GM21367 (cell line): Measurements from ENCODE around the gene ARHGEF4.

Source experiments
- ATAC-seq: cut with Tn5 transposase; IDR thresholded peaks from one replicate; pipeline ENCODE4 v1.9.1; 2021; ENCODE audit not compliant: unreplicated experiment

Gene ARHGEF4

DNA sequence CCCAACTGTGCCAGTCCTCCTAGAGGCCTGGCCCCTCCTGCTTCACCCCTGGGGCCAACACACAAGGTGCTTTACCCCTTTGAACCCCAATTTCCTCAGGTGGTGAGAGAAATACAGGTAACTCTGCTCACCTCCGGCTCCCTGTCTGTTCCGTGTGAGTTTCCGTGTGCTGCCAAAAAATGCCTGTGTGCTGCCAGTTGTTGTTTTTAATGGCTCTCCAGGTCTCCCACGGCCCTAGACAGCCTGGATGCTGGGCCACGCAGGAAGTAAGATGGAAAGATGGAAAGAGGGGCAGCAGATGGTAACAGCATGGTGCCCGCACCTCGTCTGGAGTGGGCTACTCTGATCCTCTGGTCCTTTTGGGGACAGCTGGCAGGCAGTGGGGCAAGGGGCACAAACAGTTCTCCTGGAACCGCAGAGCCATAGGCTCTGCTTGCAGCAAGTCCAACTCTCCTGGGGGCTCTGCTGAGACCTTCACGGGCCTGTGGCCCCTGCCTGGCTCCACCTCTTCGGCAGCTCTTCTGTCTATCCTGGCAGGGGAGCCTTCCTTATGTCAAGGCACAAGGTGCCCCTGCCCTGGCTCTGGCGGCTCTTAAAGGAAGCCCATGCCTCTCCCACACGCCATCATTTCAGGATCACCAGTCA is 4.3 kb upstream of the ARHGEF4 start:
- no peak for ATAC-seq

DNA sequence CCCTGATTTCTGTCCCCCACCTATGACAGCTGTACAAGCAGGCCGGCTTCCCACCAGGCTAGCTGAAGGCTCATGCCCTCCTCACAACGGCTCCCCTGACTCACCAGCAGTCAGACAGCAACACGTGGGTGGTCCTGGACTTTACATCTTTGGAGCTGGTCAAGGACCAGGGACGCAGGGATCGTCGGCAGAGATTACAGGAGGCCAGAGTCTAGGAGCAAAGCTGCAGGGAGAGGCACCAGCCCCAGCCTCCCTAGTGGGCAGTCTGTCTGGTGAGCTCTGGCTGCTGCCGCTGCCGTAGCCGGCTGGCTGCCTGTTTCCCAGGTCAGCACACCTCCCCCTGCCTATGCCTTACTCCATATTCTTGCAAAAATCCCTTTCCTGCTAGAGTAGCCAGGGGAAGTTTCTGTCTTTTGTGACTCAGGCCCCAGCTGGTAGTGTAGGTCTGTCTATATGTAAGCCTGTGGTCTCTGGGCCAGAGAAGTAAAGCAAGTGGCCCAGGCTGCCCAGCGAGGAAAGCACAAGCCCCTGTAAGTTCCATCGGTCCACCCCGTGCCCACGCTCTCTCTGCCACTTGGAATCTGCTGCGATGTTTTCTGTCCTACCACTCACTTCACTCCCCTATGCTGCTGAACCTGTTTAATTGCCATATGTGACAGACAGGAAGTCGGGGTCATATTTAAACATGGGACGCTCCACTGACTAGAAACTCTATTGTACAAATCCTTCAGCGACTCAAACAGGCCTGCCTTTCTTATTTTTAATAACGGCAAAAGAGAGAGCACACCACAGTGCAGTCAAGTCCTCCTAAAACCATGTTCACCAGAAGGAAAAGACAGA is 2.4 kb upstream of the ARHGEF4 start:
- no peak for ATAC-seq

DNA sequence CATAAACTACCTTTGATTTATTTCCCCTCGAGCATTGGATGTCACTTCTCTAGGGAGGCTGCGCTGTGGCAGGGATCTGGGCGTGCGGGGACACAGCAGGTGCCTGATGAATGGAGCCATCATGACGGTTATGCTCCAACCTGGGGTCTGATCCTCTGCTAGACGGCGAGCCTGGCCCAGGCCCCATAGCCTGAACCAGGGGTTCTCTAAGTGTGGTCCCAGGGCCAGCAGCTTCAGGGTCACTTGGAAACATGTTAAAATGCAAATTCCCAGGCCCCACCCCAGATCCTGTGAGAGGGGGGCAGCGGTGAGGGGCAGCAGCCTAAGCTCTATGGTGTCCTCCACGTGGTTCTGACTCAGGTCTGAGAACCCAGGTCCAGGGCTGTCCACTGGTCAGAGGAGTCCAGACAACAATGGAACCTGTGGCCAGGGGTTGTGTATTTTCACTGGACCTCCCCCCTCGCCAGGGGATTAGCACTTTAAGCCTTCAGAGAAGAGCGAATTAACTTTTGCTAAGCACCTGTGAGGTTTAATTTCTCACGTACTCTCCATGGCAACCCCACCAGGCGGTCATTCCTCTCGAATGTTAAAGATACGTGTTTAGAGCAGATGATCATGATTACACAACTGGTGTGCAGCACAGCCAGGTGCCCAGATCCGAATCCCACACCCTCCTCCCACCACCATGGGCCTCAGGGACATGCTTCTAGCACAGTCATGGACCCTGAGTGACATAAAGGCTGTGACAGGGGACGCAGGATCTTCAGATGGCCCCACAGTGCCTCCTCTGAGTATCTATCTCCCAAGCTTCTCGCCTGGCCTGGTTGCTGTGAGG is 1.6 kb upstream of the ARHGEF4 start:
- ATAC-seq, result no peak

DNA sequence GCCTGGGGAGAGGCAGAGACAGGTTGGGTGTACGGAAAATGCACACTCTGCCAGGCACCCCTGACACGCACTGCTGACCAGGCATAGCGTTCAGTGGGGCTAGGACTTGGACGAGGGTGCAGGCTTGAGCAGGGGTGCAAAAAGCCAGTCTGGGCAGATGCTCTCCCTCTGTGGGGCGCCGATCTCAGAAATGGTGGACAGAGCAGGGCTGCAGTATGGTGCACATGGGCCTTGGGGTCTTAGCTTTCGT is 1.0 kb upstream of the ARHGEF4 start:
- ATAC-seq, result no peak

DNA sequence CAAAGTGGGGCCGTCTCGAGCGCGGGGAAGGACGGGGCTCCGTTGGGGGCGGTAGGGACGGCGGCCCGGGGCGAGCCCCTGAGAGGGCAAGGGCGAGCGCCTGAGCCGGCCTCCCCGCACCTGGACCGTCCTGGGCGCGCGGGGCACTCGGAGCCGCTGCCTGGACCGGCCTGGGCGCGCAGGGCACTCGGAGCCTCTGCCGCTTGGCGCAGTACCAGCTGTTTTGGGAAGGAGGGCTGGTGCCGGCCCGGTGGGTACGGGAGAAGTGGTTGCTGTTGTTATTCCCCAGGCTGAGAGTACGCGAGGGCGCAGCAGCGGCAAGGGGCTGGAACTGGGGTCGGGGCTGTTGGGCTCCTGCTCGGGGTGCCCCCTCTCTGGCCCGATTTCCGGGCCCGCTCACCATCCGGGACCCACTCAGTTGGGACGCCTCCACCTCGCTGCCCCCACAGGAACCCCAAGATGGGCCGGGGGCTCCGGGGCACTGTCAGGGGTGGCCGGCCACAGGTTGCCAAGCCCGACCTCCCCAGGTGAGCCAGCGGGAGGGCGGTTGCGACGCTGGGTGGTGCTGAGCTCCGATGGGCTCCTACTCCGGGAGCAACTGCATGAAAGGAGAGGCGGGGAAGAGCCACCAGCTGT is 579 bp downstream of the ARHGEF4 start:
- no peak for ATAC-seq

DNA sequence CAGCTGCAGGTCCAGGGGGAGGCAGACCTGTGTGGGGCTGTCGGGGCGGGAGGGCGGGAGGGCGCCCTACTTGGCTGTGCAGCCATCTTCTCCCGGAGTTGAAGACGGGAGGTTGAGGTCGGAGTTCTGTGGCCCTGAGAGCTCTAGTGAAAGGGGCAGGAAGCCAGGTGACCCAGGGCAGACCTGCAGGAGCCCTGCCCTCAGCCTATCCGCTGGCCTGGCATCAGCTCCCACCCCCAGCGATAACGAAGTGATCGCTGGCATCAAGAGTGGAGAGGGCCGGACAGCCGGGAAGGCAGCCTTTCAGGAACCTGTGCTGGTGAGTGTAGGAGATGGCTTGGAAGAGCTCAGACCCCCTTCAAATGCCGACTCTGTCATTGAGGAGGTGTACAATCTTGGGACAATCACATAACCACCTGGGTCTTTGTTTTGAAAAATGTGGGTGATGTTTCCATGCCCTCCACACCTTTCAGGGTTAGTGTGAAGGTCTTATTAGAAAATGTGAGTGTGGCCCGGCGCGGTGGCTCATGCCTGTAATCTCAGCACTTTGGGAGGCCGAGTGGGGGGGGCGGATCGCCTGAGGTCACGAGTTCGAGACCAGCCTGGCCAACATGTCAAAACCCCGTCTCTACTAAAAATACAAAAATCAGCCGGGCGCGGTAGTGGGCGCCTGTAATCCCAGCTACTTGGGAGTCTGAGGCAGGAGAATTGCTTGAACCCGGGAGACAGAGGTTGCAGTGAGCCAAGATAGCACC is 1.3 kb downstream of the ARHGEF4 start:
- no peak for ATAC-seq

DNA sequence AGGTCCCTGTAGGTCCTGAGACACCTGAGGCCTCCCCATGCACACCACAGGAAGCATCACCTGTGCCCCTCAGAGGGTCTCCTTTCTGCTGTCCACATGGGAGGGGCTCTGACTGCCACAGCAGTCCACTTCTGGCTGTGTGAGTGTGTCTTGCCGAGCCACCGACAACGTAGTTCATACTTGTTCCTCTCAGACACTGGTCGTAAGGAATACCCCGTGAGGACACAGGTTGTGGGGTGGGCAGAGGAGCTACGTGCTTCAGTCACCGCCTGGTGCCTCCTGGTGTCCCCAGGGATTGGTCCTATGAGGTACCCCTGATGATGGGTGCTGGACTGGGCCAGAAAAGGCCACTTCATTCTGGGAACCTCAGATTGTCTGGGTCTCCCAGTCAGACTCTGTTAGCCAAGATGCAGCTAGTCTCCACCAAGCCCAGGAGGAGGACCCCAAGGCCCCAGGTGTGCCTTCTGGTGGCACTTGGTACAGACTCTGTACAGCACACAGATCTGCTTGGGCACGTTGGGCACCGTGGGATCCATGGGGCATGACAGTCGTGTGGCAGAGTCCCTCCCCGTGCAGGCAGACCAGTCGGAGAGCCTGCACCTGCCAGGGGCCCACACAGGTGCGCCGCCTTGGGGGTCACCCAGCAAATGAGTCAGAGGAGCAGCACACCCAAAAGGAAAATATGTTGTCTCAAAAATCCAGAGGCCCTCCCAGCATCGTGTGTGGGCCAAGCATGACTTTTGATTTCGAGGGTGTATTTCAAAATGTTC is 2.5 kb downstream of the ARHGEF4 start:
- no peak for ATAC-seq

DNA sequence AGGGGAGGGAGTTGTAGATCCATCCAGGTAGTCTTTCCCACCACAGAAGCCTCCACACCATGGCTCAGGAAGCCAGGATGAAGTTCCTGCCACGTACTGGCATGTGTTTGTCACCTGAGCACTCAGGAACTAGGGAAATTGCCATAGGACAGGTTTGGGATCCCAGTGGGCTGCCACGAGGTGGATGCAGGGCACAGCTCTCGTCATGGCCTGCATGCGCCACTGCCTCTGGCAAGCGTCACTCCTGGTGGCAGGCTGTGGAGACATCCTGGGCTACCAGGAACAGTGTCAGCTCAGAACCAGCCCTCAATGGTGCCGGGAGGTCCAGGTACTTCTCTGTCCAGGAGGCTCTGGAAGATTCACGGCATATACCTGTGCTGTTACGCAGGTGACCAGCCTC is 3.8 kb downstream of the ARHGEF4 start:
- no peak for ATAC-seq

DNA sequence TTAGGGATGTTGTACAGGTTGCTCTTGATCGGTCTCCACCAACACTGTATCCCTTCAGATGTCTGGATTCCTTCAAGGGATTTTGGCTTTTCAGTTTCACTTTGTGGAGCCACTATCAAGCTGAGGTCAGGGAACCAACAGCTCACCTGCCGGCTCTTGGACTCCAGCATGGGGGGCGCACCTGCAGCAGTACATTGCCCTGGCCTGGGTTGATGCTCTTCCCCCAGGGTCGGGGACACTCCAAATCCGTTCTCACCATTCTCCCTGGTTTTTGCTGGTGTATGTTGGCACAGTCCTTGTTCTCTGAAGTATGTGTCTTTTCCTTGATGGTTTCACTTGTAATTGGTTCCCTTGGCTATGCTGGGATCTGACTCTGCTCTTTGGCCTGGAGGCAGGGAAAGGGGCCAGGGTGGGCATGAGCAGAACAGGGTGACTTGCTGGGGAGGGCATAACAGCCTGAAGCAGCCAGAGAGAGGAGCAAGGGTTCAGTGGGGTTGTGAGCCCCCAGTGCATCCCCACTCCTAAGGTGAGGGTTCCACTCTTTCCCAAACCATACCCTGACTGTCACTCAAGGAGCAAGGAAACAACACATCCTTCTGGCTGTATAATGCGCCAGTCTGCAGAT is 5.1 kb downstream of the ARHGEF4 start:
- no peak for ATAC-seq

DNA sequence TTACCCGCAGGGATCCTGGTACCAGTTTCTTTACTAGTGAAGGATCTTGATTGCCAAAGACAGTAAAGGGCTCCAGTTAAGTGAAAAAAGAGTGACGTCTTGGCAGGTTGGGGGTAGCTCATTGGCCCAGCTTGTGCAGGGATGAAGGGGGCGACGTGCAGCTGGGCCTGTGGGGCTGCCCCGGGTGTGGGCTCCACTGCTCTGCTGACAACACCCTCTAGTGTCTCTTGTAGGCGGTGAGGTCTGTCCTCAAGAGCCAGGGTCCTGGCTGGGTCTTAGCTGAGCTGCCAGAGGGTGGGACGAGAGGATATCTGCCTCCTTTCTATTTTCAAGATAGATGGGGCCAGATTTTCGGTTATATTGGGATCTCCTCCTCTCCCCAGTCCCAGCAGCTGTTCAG is 6.1 kb downstream of the ARHGEF4 start:
- ATAC-seq, result no peak

DNA sequence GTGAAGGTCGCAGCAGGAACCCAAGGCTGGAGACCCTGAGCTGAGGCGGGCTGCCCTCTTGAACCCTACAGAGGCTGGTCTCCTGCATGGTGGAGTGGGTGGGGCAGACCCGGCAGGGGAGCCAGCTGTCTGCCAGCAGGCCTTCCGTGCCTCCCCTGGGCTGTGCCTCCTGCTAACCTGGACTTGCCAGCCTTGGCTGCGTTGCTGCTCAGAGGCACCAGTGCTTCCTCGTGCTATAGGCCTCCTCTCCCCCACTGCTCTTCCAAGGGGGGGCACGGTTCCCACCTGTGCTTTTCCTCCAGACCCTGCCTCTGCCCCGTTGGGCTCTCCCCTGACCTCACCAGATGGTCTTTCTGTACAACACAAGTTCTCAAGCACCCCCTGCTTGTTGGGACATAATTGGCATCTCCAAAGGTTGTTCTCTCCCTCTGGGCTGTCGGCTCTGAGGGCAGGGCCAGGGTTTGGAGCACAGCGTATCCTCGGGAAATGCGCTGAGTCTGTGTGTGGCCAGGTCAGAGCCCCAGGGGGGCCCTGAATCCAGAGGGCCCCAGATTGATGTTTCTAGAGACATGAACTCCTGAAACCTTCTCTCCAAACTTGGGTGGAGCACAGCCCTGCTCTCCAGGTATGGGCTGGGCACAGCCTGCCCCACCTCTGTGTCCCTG is 6.7 kb downstream of the ARHGEF4 start:
- ATAC-seq, result no peak

DNA sequence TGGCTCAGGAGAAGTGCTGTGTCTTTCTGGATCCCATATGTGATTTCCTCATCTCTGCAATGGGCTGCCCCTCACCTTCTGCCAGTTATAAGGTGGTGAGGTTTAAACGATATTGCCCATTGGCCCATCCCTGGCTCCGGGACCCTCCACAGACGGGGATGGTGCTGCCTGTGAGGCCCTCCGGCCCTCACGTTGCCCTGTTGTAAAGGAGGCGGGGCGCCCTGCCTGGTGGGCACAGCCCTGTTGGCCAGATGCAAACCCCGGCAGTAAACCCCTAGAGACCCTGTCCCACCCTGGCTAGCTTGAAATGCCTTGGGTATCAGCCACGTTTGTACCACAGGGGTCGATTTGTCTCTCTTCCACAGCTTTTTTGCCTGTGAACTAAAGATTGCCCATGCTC is 7.4 kb downstream of the ARHGEF4 start:
- ATAC-seq, result no peak

DNA sequence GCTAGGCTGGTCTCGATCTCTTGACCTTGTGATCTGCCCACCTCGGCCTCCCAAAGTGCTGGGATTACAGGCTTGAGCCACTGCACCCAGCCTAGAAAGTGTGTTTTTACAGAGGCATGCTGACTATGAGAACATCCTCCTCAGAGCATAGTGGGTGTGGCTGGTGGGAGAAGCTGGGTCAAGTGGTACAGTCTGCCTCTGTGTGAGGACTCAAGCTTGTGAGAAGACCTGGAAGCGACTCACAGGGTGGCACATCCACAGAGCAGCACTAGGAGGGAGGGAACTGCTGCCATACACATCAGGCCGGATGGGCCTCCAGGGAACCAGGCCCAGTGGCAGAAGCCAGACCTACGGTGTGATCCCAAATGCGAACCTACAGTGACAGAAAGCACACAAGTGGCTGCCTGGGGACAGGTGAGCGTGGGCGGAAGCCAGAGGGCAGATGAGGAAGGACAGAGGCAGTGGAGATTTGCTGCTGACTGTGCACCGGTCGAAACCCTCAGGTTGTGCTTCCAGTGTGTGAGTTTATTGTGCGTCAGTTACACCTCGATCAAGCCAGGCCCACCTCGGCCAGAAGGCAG is 8.9 kb downstream of the ARHGEF4 start:
- no peak for ATAC-seq

DNA sequence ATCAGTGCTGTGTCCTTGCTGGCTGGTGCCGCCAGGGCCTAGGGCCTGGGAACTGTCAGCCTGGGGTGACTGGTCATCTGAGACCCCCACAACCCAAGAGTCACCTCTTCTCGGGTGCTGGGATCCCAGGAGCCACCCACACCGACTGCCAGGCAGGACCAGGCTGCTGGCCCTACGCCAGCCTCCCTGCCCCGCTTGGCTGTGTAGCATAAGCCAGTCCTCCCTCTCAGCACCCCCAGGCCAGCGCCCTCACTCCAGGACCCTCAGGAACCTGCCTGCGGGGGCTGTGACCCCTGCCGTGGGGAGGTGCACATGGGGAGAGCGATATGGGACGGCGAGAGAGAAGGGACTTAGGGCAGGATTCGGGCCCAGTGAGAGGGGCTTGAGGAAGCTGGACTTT is 9.5 kb downstream of the ARHGEF4 start:
- ATAC-seq, result no peak

DNA sequence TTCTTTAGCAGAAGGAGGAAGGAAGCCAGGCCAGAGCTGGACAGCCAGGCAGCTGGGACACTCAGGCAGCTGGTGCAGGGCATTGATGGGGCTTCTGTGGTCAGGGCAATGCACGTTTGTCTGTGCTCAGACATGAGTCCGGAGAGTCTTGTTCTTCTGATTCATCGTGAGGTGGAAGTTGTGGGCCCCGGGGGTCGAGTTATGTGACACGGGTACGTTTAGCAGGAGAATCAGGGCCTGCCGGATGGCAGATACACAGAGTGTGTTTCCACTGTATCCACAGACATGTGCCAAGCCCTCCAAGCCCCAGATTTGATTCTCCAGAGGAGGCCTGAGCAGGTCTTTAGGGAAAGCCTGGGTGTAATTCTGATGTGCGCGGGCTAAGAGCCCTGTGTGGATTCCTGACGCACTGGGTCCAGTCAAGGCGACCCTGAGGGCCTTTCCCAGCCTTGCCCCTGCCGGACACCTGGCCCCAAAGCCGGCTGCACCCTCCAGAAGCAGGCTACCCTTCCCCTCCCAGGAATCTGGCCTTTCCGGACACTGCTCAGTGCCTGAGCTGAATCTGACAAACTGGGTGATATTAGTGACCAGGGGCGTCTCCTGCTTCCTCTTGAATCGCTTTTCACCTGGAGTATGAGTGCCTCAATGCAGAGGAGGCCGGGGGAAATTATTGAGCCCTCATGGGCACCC is 10.1 kb downstream of the ARHGEF4 start:
- no peak for ATAC-seq

DNA sequence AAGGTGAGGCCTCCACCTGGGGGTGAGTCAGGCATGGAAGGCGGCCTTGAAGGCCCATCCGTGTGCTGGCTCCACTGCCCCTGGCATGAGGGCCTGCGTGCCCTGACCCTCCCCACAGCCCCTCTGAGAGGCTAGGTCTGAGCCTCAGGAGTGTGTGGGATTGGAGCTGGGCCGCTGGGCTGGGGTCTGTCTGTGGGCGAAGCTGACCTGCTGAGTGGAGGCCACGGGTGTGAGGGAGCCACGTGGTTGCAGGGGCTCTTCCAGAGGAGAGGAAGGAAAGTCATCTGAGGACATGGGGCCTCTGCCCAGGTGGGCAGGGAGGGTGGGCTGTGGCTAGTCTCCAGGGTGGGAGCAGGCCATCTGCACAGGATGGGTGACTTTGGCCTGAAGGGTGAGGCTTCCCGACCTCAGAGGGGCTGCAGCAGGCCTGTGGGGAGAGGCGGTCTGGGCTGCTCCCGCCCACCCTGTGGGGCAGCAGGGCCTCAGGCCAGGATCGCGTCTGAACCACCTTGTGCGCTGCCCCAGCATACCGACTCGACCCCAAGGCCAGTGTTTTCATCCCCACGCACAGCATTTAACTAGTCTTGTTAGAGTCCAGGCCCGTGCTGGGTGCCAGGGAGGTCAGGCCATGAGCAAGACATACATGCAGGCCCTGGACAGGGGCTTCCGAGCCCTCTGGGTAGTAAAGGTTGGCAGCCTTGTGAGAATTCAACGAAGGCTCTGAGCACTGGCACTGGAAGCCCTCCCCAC is 11.2 kb downstream of the ARHGEF4 start:
- no peak for ATAC-seq

DNA sequence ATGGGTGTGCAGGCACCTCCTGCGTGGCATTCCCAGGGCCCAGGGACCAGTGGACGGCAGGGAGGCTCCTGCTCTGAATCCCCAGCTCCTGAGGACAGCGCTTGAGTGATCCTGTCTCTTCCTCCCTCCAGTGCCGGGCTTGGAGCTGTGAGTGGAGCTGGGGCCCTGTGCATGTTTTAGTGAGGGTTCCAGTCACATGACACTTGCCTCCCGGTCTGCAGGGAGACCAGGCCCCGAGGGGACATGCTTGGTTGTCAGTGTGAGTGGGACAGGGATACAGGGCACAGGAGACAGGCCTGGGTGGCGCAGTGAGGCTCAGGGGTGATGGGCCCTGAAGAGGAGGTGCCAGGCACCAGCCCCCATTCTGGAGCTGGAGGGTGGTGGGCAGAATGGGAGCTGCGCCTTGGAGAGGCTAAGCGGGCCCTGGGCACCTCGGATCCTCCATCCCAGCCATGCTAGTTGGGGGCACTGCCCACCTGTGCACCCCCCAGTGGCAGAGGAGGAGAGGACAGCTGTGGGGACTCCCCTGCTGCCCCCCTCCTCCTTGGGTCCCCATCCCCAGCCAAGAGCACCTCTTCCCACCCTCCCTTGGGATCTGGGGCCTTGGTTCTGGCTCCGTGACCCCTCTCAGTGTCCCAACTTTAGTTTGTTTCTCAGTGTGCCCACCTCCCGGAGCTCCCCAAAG is 12.0 kb downstream of the ARHGEF4 start:
- no peak for ATAC-seq
